Endothelial cell (in vitro differentiated cells): ENCODE measurements around the gene RNF40. TPM values are rescaled to one million over a fixed set of nuclear protein-coding genes. Genes with fewer than 3 reads are reported as not detected.

ENCODE experiments used
- DNase-seq: peaks from one replicate; pipeline ENCODE4 v3.0.0; 2021; ENCODE audit warnings: low spot score
- H3K27ac Mint-ChIP-seq: one replicate; pipeline ENCODE4 v1.8.0; 2021; ENCODE audit warnings: mixed read lengths, inconsistent platforms; ENCODE audit not compliant: unreplicated experiment
- H3K27me3 Mint-ChIP-seq: one replicate; pipeline ENCODE4 v1.8.0; 2021; ENCODE audit warnings: mild to moderate bottlenecking, moderate library complexity, mixed read lengths, inconsistent platforms; ENCODE audit not compliant: unreplicated experiment
- H3K36me3 Mint-ChIP-seq: one replicate; pipeline ENCODE4 v1.8.0; 2021; ENCODE audit warnings: mild to moderate bottlenecking, low read depth, mixed read lengths, inconsistent platforms; ENCODE audit not compliant: unreplicated experiment
- H3K4me1 Mint-ChIP-seq: one replicate; pipeline ENCODE4 v1.8.0; 2021; ENCODE audit warnings: mild to moderate bottlenecking, mixed read lengths, inconsistent platforms; ENCODE audit not compliant: unreplicated experiment
- H3K4me3 Mint-ChIP-seq: one replicate; pipeline ENCODE4 v1.8.0; 2021; ENCODE audit warnings: mild to moderate bottlenecking, mixed read lengths, inconsistent platforms; ENCODE audit not compliant: unreplicated experiment
- H3K9me3 Mint-ChIP-seq: one replicate; pipeline ENCODE4 v1.8.0; 2021; ENCODE audit warnings: mixed read lengths, inconsistent platforms; ENCODE audit not compliant: unreplicated experiment
- CTCF ChIP-seq: fragments of 200-600 bp; sonication (generic); IDR thresholded peaks from one replicate; pipeline ENCODE4 v1.5.0; 2021; ENCODE audit warnings: antibody characterized with exemption; ENCODE audit not compliant: unreplicated experiment
- total RNA-seq: library from RNA; stranded (reverse); fragmentation: NEBNext Ultra II Directional; extraction: Animal tissue kit (Norgen Biotek cat#: 25700); gene quantifications from one replicate; pipeline ENCODE4 v1.2.1, GENCODE V29; 2021; ENCODE audit not compliant: unreplicated experiment

RNF40 gene
- total RNA-seq, 1 donor from 2014 or later, result 108 TPM

- Mint-ChIP-seq H3K36me3 (peaks cover 19% of the 10 kb centered on the region), H3K27me3 (peaks cover 17% of the 10 kb centered on the region), H3K27ac (no peak overlapping the region), H3K4me3 (no peak overlapping the region), H3K4me1 (peaks cover 9% of the 10 kb centered on the region), H3K9me3 (no peaks in the 10 kb centered on the region)
- no peak for TF ChIP-seq CTCF
- no peak for DNase-seq
Observed at GRCh38 chr16:30778549-30779244, 16.6 kb downstream of the RNF40 start.

- no peak for TF ChIP-seq CTCF
- H3K27me3 Mint-ChIP-seq, result peaks cover 18% of the 10 kb centered on the region
- no peak overlapping the region for H3K4me3 Mint-ChIP-seq
- H3K36me3 Mint-ChIP-seq, result peaks cover 21% of the 10 kb centered on the region
- no peak overlapping the region for H3K27ac Mint-ChIP-seq
- H3K9me3 Mint-ChIP-seq, result no peaks in the 10 kb centered on the region
- no peak for DNase-seq
- H3K4me1 Mint-ChIP-seq, result peaks cover 9% of the 10 kb centered on the region
Observed at GRCh38 chr16:30779596-30779995, 17.5 kb downstream of the RNF40 start.

- Mint-ChIP-seq H3K4me1 (peaks cover 9% of the 10 kb centered on the region), H3K27ac (no peak overlapping the region), H3K9me3 (no peaks in the 10 kb centered on the region), H3K36me3 (peaks cover 25% of the 10 kb centered on the region), H3K4me3 (no peak overlapping the region), H3K27me3 (peaks cover 18% of the 10 kb centered on the region)
- TF ChIP-seq CTCF, result no peak
- no peak for DNase-seq
Observed at GRCh38 chr16:30780021-30780420, 17.9 kb downstream of the RNF40 start.

GRCh38 chr16:30780549-30780948 is 18.4 kb downstream of the RNF40 start:
- no peak for DNase-seq
- H3K27me3 Mint-ChIP-seq, result peaks cover 18% of the 10 kb centered on the region
- no peak for TF ChIP-seq CTCF
- no peak overlapping the region for H3K27ac Mint-ChIP-seq
- peaks cover 25% of the 10 kb centered on the region for H3K36me3 Mint-ChIP-seq
- no peak overlapping the region for H3K4me3 Mint-ChIP-seq
- H3K4me1 Mint-ChIP-seq, result peaks cover 9% of the 10 kb centered on the region
- no peaks in the 10 kb centered on the region for H3K9me3 Mint-ChIP-seq

- TF ChIP-seq CTCF, result no peak
- Mint-ChIP-seq H3K36me3 (peaks cover 25% of the 10 kb centered on the region), H3K27ac (no peak overlapping the region), H3K9me3 (no peaks in the 10 kb centered on the region), H3K27me3 (peaks cover 12% of the 10 kb centered on the region), H3K4me3 (no peak overlapping the region), H3K4me1 (peaks cover 8% of the 10 kb centered on the region)
- DNase-seq, result no peak
Observed at GRCh38 chr16:30782486-30783279, 20.6 kb downstream of the RNF40 start.
